Pericardium fibroblast (primary cell): ENCODE measurements around the gene KLK15. TPM values are rescaled to one million over a fixed set of nuclear protein-coding genes. Genes with fewer than 3 reads are reported as not detected.

Source experiments
- total RNA-seq: library from RNA; depleted of rRNA; stranded (reverse); fragments of >200 nt; gene quantifications from 2 replicates; pipeline ENCODE4 v1.2.3, GENCODE V29; 2015

KLK15 gene
- total RNA-seq, result not detected in 2 replicates

GRCh38 chr19:50833117-50833801 is at the start of gene KLK15:
Gene KLK15 (minus strand): TSS chr19:50833574. CDS start chr19:50831492, 2,082 bp downstream.

GRCh38 chr19:50873056-50873455 is 39.7 kb upstream of the KLK15 start, which contains the start of gene KLK2:
Gene KLK2 (plus strand): TSS chr19:50873439. CDS start chr19:50873474, 35 bp downstream.

GRCh38 chr19:50854636-50855410 is 21.4 kb upstream of the KLK15 start, which contains the start of gene KLK3:
Gene KLK3 (plus strand): TSS chr19:50854915. CDS start chr19:50854956, 41 bp downstream.

GRCh38 chr19:50823389-50824042 is 9.9 kb downstream of the KLK15 start, which contains the start of gene KLK1:
Gene KLK1 (minus strand): TSS chr19:50823787. CDS start chr19:50823748, 39 bp downstream.

GRCh38 chr19:50790396-50790795 is 43.0 kb downstream of the KLK15 start, which contains the start of gene ACP4:
Gene ACP4 (plus strand): TSS chr19:50790415. CDS start chr19:50790415, 0 bp downstream.

Other genes with a start within 250 kb of the KLK15 start
- 0.09 and 0.12 TPM in 2 replicates for gene SYT3, start 193.7 kb downstream of the KLK15 start, total RNA-seq
- gene C19orf81, start 184.1 kb downstream of the KLK15 start, total RNA-seq, result 1.1 TPM in 1 of 2 replicates, not detected in the other
- 0.93 and 1.4 TPM in 2 replicates for gene SHANK1, start 113.8 kb downstream of the KLK15 start, total RNA-seq
- 172 and 192 TPM in 2 replicates for gene CLEC11A, start 110.2 kb downstream of the KLK15 start, total RNA-seq
- gene GPR32, start 63.1 kb downstream of the KLK15 start, total RNA-seq, result not detected in 2 replicates
- gene ACP4, start 43.2 kb downstream of the KLK15 start, total RNA-seq, result not detected in 2 replicates
- not detected in 2 replicates for gene KLK1, start 9.8 kb downstream of the KLK15 start, total RNA-seq
- gene KLK3, start 21.3 kb upstream of the KLK15 start, total RNA-seq, result not detected in 2 replicates
- not detected in 2 replicates for gene KLK2, start 39.9 kb upstream of the KLK15 start, total RNA-seq
- not detected in 2 replicates for gene KLK4, start 77.8 kb upstream of the KLK15 start, total RNA-seq
- not detected in 2 replicates for gene KLK5, start 119.5 kb upstream of the KLK15 start, total RNA-seq
- gene KLK6, start 136.0 kb upstream of the KLK15 start, total RNA-seq, result not detected in 2 replicates
- not detected in 2 replicates for gene KLK7, start 150.3 kb upstream of the KLK15 start, total RNA-seq
- not detected in 2 replicates for gene KLK8, start 168.0 kb upstream of the KLK15 start, total RNA-seq
- 1.4 TPM in 1 of 2 replicates, not detected in the other for gene KLK10, start 186.1 kb upstream of the KLK15 start, total RNA-seq
- 0.93 TPM in 1 of 2 replicates, not detected in the other for gene KLK11, start 193.0 kb upstream of the KLK15 start, total RNA-seq
- not detected in 2 replicates for gene KLK12, start 201.4 kb upstream of the KLK15 start, total RNA-seq
- not detected in 2 replicates for gene KLK13, start 231.5 kb upstream of the KLK15 start, total RNA-seq
- gene KLK14, start 249.3 kb upstream of the KLK15 start, total RNA-seq, result 0.12 TPM in 1 of 2 replicates, not detected in the other